ENCODE data around the gene THSD4.

- TF ChIP-seq CTCF (optimal IDR thresholded peaks at IDR 0.05 in 1 of 3, IDR thresholded peaks at IDR 0.05 in 1 of 3, conservative IDR thresholded peaks at IDR 0.05 in 1 of 3; ENCODE audit: extremely low read depth in 1 of 3, insufficient read depth in 2 of 3, low read length in 3 of 3) = no peak
- TF ChIP-seq EZH2 (IDR thresholded peaks at IDR 0.05; ENCODE audit: low read length) = no peak
Observed at GRCh38 chr15:71118345-71118744, 3.1 kb downstream of the THSD4 start.
